Stimulated activated CD4-positive, alpha-beta T cell treated with anti-CD3 and anti-CD28 coated beads, Interleukin-1b, Interleukin-23, amount 100 ng/mL, for 4 hours (primary cell): ENCODE measurements around the gene FBXO36.

ENCODE experiments used
- DNase-seq, 2 donors: peaks; one replicate each; pipeline ENCODE4 v3.0.0-alpha.2; 2020; ENCODE audit warnings: low read depth in 2 of 2

FBXO36 gene

DNA sequence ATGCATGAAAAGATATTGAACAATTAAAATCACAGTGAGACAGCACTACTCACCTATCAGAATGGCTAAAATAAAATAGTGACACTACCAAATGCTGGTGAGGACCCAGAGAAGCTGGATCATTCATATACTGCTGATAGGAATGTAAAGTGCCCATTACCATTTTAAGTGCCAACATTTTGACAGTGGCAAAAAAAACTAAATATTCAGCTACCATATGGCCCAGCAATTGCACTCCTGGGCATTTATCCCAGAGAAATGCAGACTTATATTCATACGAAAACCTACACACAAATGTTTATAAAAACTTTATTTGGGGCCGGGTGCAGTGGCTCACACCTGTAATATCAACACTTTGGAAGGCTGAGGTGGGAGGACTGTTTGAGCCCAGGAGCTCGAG is 47.6 kb downstream of the FBXO36 start:
- no peak for DNase-seq

DNA sequence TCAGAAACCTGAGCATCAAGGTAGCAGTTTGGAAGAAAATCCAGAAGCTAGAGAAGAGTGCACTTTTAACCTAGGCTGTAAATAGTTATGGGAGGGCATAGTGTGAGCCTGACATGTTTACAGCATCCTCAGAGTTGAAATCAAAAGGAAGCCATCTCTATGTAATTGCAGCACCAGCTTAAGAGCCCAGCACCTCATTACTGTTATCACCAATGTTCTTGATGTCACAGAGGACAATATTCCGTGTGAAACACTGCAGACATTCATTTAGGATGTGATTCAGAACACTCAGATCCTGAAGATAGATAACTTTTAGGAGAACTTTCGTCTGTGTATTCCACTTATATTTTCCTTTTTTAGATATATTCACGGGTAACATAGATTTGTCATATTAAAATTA is 48.1 kb downstream of the FBXO36 start:
- DNase-seq: no peak

DNA sequence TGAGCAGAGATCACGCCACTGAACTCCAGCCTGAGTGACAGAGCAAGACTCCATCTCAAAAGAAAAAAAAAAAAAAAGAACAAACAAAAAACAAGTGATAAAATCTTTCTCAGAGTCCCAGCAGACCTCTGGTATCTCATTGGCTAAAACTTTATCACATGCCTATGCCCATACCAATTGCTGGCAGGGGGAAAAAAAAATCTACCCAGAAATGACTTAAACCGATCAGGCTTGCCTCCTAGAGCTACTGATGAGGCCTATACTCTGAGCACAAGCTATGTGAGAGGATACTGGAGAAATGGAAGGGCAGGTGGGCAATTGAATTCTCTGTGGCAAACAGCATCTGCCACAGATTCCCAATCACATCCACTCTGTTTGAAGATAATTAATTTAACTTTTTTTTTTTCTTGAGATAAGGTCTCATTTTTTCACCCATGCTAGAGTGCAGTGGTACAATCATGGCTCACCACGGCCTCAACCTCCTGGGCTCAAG is 49.0 kb downstream of the FBXO36 start:
- DNase-seq: no peak

DNA sequence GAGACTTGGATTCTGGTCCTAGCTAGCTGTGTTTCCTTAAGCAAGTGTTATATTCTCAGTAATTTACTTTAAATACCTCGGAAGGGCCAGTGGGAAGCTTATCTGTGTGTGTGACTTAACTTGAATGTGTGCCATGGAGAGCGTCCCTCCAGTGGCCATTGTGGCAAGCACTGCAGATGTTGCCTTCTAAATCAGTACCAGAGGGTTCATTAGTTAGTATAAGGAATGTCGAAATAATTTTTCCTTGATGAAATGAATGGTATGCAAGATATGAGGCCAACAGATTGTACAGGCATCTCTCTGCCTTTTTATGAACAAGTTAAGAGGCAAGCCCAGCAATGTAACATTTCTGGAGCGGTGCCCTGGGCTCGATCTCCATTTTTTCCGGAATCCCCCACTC is 52.0 kb downstream of the FBXO36 start:
- DNase-seq: no peak

DNA sequence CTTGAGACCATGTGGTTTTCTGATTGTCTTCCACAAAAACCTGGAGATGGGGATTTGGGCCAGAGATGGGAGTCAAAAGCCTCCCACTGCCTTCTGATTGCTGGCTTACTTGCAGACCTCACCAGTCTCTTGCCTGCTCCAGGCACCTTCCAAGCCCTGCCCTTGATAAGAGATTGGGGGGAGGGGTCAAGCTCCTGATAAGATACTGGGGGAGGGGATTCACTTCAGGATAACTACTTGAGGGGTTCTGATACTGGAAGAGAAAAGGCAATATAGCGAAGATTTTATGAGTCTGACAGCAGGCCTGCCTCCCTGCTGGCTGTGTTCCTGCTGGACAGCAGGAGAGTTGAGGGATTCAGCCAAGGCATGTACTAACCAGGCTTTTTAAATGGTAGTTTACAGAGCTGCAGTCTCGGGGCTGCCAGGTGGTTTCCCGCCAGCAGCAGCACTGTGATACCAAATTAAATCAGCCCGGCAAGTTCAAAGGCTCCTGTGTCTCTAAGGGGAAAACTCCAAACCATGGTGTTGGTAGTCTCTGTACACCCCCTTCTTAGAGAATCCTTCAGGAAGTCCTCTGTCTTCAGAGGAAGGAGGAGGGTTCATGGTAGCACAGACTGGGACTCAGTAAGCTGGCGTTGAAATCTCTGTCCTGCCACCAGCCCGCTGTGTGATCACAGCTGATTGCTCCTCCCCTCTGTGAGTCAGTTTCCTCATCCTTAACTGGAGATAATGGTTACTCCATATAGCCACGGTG is 58.3 kb downstream of the FBXO36 start:
- DNase-seq: no peak

DNA sequence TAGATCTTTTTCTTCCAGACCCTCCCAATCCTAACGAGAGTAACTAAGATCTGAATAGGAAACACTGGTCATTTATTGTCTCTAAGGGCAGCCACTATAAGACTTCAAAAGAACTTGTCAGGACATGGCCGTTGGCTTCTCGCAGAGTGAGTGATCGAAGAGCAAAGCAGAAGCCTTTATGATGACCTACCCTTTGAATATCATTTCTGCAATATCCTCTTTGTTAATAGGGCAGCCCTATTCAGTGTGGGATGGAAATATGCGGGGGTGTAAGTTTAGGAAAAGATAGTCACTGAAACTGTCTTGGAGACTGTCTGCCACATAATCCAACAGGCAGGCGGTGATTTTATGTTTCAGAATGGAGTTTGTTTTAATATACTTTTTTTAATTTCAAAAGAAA is 70.9 kb downstream of the FBXO36 start:
- DNase-seq: no peak

DNA sequence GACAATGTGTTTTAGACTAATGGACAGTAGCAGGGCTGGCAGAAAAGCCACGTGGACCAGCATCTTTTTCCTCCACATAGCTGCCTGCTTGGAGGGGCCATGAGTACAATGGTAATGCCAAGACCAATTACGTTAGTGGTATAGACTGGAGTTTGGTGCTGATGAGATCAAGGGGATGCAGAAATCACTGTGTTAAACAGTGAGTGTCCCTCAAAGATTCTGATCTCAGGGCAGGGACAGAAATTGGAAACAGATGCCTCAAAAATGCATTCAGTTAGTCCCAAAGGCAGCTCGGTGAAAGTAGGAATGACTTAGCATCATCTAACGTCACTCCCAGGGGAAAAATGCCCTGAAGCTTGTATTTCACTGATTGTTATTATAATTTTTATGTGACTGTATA is 74.0 kb downstream of the FBXO36 start:
- DNase-seq: no peak

DNA sequence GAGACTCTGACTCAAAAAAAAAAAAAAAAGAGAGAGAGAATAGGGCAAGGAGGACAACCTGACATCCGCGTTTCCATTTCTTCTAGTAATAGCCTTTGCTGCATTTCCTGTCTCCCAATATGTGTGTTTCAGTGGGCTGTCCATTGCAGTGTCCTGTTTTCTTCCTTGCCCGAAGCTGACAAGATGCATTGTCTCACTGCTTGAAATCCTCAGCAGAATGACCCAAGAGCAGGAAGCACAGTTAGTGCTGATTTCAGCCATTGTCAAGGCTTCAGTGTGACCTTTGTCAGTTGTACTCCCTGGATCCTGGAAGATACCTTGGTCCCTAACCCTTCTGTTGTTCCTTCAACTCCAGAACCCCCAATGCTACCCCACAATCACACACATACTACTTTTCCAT is 75.3 kb downstream of the FBXO36 start:
- no peak for DNase-seq

DNA sequence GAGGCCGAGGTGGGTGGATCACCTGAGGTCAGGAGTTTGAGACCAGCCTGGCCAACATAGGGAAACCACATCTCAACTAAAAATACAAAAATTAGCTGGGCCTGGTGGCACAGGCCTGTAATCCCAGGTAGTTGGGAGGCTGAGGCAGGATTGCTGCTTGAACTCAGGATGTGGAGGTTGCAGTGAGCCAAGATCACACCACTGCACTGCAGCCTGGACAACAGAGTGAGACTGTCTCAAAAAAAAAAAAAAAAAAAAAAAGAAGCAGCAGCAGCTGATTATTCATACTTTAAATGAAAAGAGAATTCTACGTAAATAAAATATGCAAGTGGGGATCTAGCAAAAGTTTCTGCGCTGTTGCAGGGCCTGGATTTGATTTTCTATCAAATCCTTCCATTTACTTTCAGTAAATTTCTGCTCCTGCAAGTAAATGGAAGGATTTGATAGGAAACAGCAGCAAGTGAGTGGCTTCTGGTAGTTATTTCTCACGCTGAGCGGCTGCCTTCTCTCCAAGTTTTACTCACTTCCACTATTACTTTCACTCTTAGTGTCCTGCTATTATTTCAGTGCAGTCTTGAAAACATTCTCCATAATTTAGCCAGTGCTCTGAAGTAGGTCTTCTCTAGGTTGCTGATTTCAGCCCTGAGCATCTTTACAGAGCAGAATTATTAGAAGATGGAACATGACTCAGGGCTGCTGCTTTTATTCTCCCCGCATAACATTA is 78.0 kb downstream of the FBXO36 start:
- no peak for DNase-seq

DNA sequence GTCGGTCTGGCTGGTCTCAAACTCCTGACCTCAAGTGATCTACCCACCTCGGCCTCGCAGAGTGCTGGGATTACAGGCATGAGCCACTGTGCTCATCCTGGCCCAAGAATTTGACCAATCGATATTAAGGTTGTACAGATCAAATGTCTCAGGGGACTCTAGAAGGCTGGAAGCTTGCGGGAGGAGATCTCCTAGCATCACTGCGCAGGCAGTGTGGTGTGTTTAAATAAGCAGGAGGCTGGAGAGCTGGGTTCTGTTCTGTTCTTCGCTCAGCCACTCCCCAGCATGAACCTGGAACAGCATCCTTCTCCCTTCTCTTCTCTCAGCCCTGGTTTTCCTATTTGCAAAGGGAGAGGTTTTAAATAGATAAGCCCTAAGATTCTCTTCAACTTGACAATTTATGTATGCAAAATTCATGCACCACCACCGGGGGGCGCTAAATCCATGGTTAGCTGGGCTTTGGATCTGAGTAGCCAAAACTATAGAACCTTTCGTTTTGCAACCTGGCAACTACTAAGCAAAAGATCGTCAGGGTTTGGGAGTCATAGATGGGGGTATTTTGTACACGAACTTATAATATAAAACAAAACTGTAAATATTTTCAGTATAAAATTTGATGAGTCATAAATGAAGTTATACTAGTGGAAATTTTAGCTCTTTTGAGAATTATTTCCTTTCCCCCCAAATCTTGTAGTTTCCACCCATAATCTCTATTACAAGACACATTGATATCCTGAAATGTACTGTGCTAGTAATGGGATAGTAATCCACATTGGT is 85.8 kb downstream of the FBXO36 start:
- DNase-seq: peak; percentile 79 to 87

DNA sequence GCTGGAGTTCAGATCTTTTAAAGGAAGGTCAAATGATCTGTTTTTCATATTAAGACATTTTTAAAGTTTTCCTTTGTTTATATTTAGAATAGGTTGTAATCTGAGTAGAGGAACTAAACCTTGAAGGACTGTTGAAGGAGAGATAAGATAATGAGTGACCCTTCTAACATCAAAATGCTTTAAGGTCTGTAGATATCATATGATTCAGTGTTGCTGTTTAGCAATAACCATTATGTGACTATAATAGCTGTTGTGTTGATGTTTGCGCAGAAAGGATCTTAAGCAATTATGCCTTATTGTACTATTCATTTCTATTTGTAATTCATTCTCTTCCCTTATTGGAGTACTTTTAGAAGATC is 86.4 kb downstream of the FBXO36 start:
- no peak for DNase-seq

DNA sequence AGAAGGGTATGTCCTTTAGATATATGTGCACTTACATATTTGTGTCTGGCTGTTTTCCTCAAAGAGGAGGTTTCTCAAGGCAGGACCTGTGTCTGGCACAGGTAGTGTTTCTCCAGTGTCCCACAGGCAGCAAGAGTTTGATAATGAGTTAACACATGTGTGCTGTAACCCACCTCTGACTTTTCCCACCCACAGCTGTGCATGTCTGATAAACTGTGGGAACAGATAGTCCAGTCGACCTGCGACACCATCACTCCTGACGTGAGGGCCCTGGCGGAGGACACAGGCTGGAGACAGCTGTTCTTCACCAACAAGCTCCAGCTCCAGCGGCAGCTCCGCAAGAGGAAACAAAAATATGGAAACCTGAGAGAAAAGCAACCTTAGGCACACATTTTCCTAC is 88.2 kb downstream of the FBXO36 start:
- no peak for DNase-seq

DNA sequence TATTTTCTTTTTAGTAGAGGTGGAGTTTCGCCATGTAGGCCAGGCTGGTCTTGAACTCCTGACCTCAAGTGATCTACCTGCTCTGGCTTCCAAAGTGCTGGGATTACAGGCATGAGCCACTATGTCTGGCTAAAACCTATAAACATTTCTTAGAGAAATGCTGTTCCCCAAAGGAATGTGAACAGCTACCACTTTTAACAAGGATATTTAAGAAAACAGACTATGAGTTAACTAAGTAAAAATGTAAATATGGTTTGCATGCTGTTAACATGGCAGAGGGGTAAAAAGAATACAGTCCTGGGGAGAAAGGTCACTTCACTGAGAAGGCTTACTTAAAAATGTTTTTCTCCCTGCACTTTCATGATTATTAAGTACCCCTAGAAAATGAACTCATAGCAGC is 89.3 kb downstream of the FBXO36 start:
- DNase-seq: no peak

DNA sequence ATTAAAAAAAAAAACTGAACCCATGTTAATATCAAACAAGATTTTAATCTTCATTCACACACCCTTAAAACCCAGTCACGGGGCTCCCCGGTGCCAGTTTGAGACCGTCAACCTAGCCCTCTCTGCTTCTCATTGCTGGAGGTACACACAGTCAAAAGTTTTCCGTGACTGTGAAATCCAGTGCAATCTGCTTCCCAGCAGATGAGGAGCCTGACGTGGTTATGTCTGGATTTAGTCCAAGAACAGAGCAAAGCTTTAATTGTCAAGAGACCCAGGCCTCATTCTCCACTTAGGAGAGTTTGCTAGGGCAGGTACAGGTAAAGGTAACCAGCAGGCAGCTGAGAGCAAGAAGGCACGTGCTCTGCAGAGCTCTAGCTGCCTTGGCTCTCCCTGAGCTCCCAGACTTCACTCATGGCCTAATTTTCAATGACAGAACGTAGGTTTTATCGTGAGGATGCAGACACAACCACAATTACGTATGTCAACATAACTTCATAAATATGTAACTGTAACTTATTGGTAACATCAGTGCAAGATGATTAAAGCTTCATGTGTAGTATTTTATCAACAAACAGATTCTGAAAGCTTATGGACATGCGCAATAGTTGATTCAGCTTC is 90.1 kb downstream of the FBXO36 start:
- no peak for DNase-seq

DNA sequence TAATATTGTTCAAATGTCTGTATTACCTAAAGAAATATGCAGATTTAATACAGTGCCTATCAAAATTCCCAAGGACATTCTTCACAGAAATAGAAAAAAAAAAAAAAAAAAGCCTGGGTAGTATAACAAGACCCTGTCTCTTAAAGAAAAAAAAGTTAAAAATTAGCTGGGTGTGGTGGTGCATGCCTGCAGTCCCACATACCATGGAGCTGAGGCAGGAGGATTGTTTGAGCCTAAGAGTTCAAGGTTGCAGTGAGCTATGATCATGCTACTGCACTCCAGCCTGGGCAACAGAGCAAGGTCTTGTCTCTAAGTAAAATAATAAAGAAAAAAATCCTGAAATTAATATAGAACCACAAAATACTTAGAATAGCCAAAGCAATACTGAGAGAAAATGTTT is 94.5 kb downstream of the FBXO36 start:
- no peak for DNase-seq

DNA sequence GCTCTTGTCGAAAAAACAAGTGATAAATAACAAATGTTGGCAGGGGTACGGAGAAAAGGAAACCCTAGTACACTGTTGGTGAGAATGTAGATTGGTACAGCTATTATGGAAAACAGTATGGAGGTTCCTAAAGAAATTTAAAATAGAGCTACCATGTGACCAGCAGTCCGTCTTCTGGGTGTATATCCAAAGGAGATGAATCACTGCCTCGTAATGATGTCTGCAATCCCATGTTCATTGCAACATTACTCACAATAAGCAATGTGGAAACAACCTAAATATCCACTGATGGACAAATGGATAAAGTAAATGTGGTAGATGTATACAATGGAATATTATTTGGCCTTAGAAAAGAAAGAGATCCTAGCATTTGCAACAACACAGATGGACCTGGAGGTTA is 95.8 kb downstream of the FBXO36 start:
- no peak for DNase-seq

DNA sequence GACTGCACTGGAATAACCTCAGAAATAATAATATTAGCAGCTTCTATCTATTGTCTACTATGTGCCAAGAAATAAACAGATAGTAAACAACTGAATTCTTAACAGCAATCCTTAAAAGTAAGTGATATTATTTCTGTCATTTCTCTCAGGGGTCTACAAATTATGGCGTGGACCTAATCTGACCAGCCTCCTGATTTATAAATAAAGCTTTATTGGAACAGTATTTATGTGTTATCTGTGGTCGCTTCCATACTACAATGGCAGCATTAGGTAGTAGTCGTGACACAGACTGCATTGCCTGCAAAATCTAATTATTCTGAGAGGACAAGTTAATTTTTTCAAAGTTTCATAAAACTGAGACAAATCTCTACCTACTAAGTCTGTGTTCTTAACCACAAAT is 97.4 kb downstream of the FBXO36 start:
- DNase-seq: no peak

DNA sequence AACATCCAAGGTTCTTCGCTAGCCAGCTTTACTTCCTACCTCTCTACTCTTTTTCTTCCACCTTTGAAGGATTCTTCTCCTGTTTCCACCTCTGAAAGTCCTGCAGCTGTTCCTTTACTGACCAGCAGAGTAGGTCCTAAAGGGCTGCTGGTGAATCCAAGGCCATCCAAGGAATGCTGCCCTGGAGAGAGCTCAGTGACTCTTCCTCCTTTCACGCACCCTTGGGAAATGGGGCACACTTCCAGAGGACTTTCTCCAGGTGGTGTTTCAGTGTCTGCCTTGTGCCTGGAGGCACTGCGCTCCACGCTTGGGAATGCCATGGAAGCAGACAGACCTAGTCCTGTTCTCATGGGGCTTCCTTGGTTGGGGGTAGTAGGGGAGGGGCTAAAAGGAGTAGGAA is 101.0 kb downstream of the FBXO36 start:
- DNase-seq: no peak

DNA sequence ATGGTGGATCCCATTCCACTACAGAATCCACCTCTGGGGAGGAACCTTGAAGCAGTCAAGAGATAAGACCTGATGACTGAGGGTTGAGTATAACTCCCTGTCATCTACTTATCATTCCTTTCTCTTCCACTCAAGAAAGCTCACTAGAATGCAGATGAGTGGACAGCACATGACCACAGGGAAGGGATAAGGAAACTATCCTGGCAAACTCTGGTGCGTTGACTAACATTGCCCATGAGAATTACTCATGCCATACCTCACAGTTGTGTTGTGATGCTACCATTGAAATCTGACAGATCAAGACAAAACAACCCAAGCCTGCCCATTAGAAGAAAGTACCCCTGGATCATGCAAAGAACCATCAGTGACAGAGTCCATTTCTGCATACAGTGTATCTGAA is 119.9 kb downstream of the FBXO36 start:
- DNase-seq: no peak

DNA sequence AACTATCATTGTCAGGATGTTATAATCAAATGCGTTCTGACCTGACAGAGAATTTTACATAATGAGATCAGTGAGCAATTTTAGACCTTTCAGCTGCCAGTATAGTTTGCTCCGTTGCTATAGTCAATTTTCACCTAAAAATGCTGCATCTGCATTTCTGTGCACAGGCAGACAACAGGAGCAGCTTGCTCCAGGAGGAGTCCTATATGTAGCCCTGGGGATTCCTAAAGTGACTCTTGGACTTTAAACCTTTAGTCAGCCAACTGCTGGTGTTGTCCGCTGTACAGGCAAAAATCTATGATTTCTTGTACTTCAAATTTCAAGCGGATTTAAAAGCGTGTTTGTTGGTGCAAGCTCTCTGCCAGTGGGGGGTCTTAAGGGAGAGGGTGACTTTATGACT is 120.7 kb downstream of the FBXO36 start:
- DNase-seq: no peak

DNA sequence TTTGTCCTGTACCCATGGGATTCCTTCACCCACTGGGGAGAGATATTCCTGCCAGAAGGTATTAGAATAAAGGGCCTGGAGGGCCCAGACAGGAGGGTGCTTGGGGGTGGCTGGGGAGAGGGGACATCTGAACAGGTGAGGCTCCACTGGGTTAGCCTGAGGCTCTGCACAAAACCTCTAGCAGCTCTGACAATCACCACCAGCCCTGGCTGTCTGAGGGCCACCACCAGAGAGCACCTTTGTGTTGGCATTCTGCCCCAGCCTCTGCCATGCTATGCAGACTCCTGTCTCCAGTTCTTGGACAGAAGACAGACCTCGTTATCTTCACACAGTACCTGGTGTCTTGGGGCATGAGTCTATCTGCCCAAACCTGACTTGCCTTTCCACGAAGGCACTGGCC is 121.2 kb downstream of the FBXO36 start:
- no peak for DNase-seq

DNA sequence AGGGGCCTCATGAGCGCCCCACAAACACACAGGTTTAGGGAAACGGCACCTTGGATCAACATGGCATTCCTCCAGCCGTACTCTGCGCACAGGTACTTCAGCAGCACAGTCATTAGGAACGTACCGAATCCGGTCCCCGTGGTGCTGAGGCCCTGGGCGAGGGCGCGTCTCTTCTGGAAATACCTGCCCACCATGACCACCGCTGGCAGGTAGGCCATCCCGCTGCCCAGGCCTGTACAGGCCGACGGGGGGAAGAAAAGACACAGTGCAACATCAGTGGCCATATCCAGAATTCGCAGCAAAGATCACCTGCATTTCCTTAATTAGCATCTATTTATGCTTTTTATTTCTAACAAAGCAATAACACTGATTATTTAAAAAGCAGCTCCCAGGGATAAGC is 124.2 kb downstream of the FBXO36 start:
- DNase-seq: no peak
